HG03520 (cell line): ENCODE measurements around the gene LINGO4.

Experiments used
- ATAC-seq: cut with Tn5 transposase; IDR thresholded peaks from one replicate; pipeline ENCODE4 v1.9.1; 2021; ENCODE audit warnings: mild to moderate bottlenecking, moderate library complexity; ENCODE audit not compliant: unreplicated experiment

LINGO4 gene

GRCh38 chr1:151805066-151805820 lies at the start of gene LINGO4:
Gene LINGO4 (minus strand): TSS chr1:151805419. CDS start chr1:151802704, 2,715 bp downstream.
- no peak for ATAC-seq

- no peak for ATAC-seq
Measured at GRCh38 chr1:151854658-151855057, 49.4 kb upstream of the LINGO4 start.

GRCh38 chr1:151853411-151853943 lies 48.3 kb upstream of the LINGO4 start, which contains the start of gene THEM5:
Gene THEM5 (minus strand): TSS chr1:151853712. CDS start chr1:151853565, 147 bp downstream.
- ATAC-seq, result no peak

- no peak for ATAC-seq
Measured at GRCh38 chr1:151852733-151853132, 47.5 kb upstream of the LINGO4 start.

GRCh38 chr1:151851886-151852285 lies 46.7 kb upstream of the LINGO4 start:
- no peak for ATAC-seq

- no peak for ATAC-seq
Measured at GRCh38 chr1:151849871-151850270, 44.7 kb upstream of the LINGO4 start.

- no peak for ATAC-seq
Measured at GRCh38 chr1:151849126-151849525, 43.9 kb upstream of the LINGO4 start.

GRCh38 chr1:151847867-151848596 lies 42.8 kb upstream of the LINGO4 start:
- no peak for ATAC-seq

GRCh38 chr1:151846686-151847237 lies 41.5 kb upstream of the LINGO4 start:
- ATAC-seq, result no peak

- no peak for ATAC-seq
Measured at GRCh38 chr1:151846062-151846568, 40.9 kb upstream of the LINGO4 start.

GRCh38 chr1:151843398-151843797 lies 38.2 kb upstream of the LINGO4 start:
- no peak for ATAC-seq

GRCh38 chr1:151841141-151841540 lies 35.9 kb upstream of the LINGO4 start:
- no peak for ATAC-seq

GRCh38 chr1:151840421-151840820 lies 35.2 kb upstream of the LINGO4 start:
- no peak for ATAC-seq

- no peak for ATAC-seq
Measured at GRCh38 chr1:151839457-151840403, 34.5 kb upstream of the LINGO4 start, which contains the start of gene C2CD4D. Gene C2CD4D (minus strand): TSS chr1:151839820. CDS start chr1:151838989, 831 bp downstream.

GRCh38 chr1:151839082-151839412 lies 33.8 kb upstream of the LINGO4 start:
- ATAC-seq, result no peak

- no peak for ATAC-seq
Measured at GRCh38 chr1:151838222-151839081, 33.2 kb upstream of the LINGO4 start.

- ATAC-seq, result no peak
Measured at GRCh38 chr1:151837884-151838221, 32.6 kb upstream of the LINGO4 start.

GRCh38 chr1:151837197-151837596 lies 32.0 kb upstream of the LINGO4 start:
- no peak for ATAC-seq

GRCh38 chr1:151835596-151835995 lies 30.4 kb upstream of the LINGO4 start:
- no peak for ATAC-seq
